Measurements from ENCODE around the gene EFCAB11.

GRCh38 chr14:89912667-89913211 is 41.8 kb downstream of the EFCAB11 start:
- TF ChIP-seq, protein P1, sequence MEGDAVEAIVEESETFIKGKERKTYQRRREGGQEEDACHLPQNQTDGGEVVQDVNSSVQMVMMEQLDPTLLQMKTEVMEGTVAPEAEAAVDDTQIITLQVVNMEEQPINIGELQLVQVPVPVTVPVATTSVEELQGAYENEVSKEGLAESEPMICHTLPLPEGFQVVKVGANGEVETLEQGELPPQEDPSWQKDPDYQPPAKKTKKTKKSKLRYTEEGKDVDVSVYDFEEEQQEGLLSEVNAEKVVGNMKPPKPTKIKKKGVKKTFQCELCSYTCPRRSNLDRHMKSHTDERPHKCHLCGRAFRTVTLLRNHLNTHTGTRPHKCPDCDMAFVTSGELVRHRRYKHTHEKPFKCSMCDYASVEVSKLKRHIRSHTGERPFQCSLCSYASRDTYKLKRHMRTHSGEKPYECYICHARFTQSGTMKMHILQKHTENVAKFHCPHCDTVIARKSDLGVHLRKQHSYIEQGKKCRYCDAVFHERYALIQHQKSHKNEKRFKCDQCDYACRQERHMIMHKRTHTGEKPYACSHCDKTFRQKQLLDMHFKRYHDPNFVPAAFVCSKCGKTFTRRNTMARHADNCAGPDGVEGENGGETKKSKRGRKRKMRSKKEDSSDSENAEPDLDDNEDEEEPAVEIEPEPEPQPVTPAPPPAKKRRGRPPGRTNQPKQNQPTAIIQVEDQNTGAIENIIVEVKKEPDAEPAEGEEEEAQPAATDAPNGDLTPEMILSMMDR (IDR thresholded peaks at IDR 0.05) = no peak
- no peak for TF ChIP-seq POLR2A (IDR thresholded peaks at IDR 0.05)
- no peak for TF ChIP-seq EP300 (IDR thresholded peaks at IDR 0.05)

Data from gastroesophageal sphincter (tissue), 3 donors.